GM12878 (cell line): Measurements from ENCODE around the gene MIGA2. TPM values are rescaled to one million over a fixed set of nuclear protein-coding genes. Genes with fewer than 3 reads are reported as not detected.

ENCODE experiments used
- ZBTB4 ChIP-seq: fragments of 450-650 bp; formaldehyde crosslinking; IDR thresholded peaks from 2 replicates; pipeline ENCODE4 v1.4.0; 2022; ENCODE audit warnings: mild to moderate bottlenecking, moderate library complexity
- polyA plus RNA-seq, 11 experiments: library from polyadenylated mRNA; depleted of rRNA in 4 of 11; unstranded in 6 of 11; stranded (reverse) in 5 of 11; fragments of >200 nt; fragmentation: Nextera tagmentation in 4 of 11; fragmentation: Illumina TruSeq in 1 of 11; extraction: Ambion mirVana in 4 of 11; extraction: Trizol in 1 of 11; gene quantifications; 1 replicate in 1 of 11; 2 replicates in 10 of 11; pipeline versions ENCODE4 v1.2.1 to v1.2.3, GENCODE V29; 2011 to 2016; ENCODE audit warnings: inconsistent platforms in 2 of 11, missing spikeins in 2 of 11, low read depth in 1 of 11
- total RNA-seq, 4 experiments: library from RNA; depleted of rRNA in 3 of 4; stranded (reverse); fragments of >200 nt in 3 of 4; fragmentation: Illumina TruSeq in 1 of 4; extraction: Trizol in 1 of 4; gene quantifications; 2 replicates each; pipeline versions ENCODE4 v1.2.1 to v1.2.3, GENCODE V29; 2013 to 2021

MIGA2 gene
- total and polyA plus RNA-seq, 10 of the 15 experiments (the other 5 are each of a cell fraction or from before 2014, with no cell fraction given) = 0.14 to 31.0 (median 12.7) TPM

DNA sequence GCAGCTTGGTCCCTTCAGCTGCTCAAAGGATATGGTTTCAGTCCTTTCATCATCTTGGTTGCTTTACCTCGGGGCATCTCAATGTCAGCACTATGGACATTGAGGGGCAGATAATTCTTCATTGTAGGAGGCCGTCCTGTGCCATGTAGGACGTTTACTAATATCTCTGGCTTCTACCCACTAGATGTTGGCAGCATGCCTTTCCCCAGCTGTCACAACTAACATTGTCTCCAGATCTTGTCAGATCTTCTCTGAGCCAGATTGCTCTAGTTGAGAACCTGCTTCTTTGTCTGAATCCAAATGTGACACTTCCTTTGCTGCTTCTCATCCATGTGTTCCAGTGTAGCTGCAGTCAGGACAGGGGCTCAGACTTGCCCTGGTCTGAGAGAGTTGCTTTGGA is 85.1 kb downstream of the MIGA2 start (continued):
- no peak for TF ChIP-seq ZBTB4

Other genes starting within 250 kb of the MIGA2 start
Only the 7 nearest of the 13 such genes appear.
- gene PHYHD1, start 115.6 kb upstream of the MIGA2 start, total RNA-seq (2014; rRNA removed) = 0.17 TPM in 1 of 2 replicates, not detected in the other
- not detected in 2 replicates for gene PHYHD1, start 115.6 kb upstream of the MIGA2 start, total RNA-seq (2014; rRNA removed; fragmentation: Illumina TruSeq; extraction: Trizol)
- not detected in 2 replicates for gene PHYHD1, start 115.6 kb upstream of the MIGA2 start, total RNA-seq (2021)
- gene PHYHD1, start 115.6 kb upstream of the MIGA2 start, polyA plus RNA-seq (2011; rRNA removed) = not detected in 2 replicates
- gene PHYHD1, start 115.6 kb upstream of the MIGA2 start, polyA plus RNA-seq (2014; fragmentation: Illumina TruSeq; extraction: Trizol) = not detected in 2 replicates
- gene PHYHD1, start 115.6 kb upstream of the MIGA2 start, polyA plus RNA-seq (2014; fragmentation: Nextera tagmentation; extraction: Ambion mirVana) = under 1 TPM in 1 of 2 experiments, not detected in 1; 0.09 TPM
- not detected in 2 replicates for gene PHYHD1, start 115.6 kb upstream of the MIGA2 start, polyA plus RNA-seq (2014; rRNA removed)
- not detected for gene PHYHD1, start 115.6 kb upstream of the MIGA2 start, polyA plus RNA-seq (2016; fragmentation: Nextera tagmentation; extraction: Ambion mirVana)
- gene DOLK, start 89.0 kb upstream of the MIGA2 start, total RNA-seq (2014; rRNA removed) = 15.7 and 16.9 TPM in 2 replicates
- gene DOLK, start 89.0 kb upstream of the MIGA2 start, total RNA-seq (2014; rRNA removed; fragmentation: Illumina TruSeq; extraction: Trizol) = 6.8 and 7.1 TPM in 2 replicates
- 9.3 and 10.9 TPM in 2 replicates for gene DOLK, start 89.0 kb upstream of the MIGA2 start, total RNA-seq (2021)
- 3.5 and 6.4 TPM in 2 replicates for gene DOLK, start 89.0 kb upstream of the MIGA2 start, polyA plus RNA-seq (2011; rRNA removed)
- gene DOLK, start 89.0 kb upstream of the MIGA2 start, polyA plus RNA-seq (2014; fragmentation: Illumina TruSeq; extraction: Trizol) = 8.4 and 9.0 TPM in 2 replicates
- 1 to 10 TPM; 1.9 to 3.2 TPM for gene DOLK, start 89.0 kb upstream of the MIGA2 start, polyA plus RNA-seq (2014; fragmentation: Nextera tagmentation; extraction: Ambion mirVana)
- 9.3 and 10.4 TPM in 2 replicates for gene DOLK, start 89.0 kb upstream of the MIGA2 start, polyA plus RNA-seq (2014; rRNA removed)
- 10 to 100 TPM; 17.8 to 18.2 TPM for gene DOLK, start 89.0 kb upstream of the MIGA2 start, polyA plus RNA-seq (2016; fragmentation: Nextera tagmentation; extraction: Ambion mirVana)
- 43.9 and 48.1 TPM in 2 replicates for gene NUP188, start 88.9 kb upstream of the MIGA2 start, total RNA-seq (2014; rRNA removed)
- gene NUP188, start 88.9 kb upstream of the MIGA2 start, total RNA-seq (2014; rRNA removed; fragmentation: Illumina TruSeq; extraction: Trizol) = 32.4 and 34.0 TPM in 2 replicates
- 61.3 and 71.5 TPM in 2 replicates for gene NUP188, start 88.9 kb upstream of the MIGA2 start, total RNA-seq (2021)
- gene NUP188, start 88.9 kb upstream of the MIGA2 start, polyA plus RNA-seq (2011; rRNA removed) = 32.1 and 52.3 TPM in 2 replicates
- 41.0 and 47.3 TPM in 2 replicates for gene NUP188, start 88.9 kb upstream of the MIGA2 start, polyA plus RNA-seq (2014; fragmentation: Illumina TruSeq; extraction: Trizol)
- gene NUP188, start 88.9 kb upstream of the MIGA2 start, polyA plus RNA-seq (2014; fragmentation: Nextera tagmentation; extraction: Ambion mirVana) = 1 to 10 TPM; 1.4 to 3.5 TPM
- gene NUP188, start 88.9 kb upstream of the MIGA2 start, polyA plus RNA-seq (2014; rRNA removed) = 49.6 and 51.2 TPM in 2 replicates
- gene NUP188, start 88.9 kb upstream of the MIGA2 start, polyA plus RNA-seq (2016; fragmentation: Nextera tagmentation; extraction: Ambion mirVana) = 10 to 100 TPM; 72.9 to 73.7 TPM
- 38.4 and 40.2 TPM in 2 replicates for gene SH3GLB2, start 8.3 kb upstream of the MIGA2 start, total RNA-seq (2014; rRNA removed)
- gene SH3GLB2, start 8.3 kb upstream of the MIGA2 start, total RNA-seq (2014; rRNA removed; fragmentation: Illumina TruSeq; extraction: Trizol) = 19.0 and 20.3 TPM in 2 replicates
- 57.8 and 59.9 TPM in 2 replicates for gene SH3GLB2, start 8.3 kb upstream of the MIGA2 start, total RNA-seq (2021)
- 17.4 and 34.8 TPM in 2 replicates for gene SH3GLB2, start 8.3 kb upstream of the MIGA2 start, polyA plus RNA-seq (2011; rRNA removed)
- gene SH3GLB2, start 8.3 kb upstream of the MIGA2 start, polyA plus RNA-seq (2014; fragmentation: Illumina TruSeq; extraction: Trizol) = 7.0 and 31.5 TPM in 2 replicates
- 1 to 10 TPM in 1 of 2 experiments, under 1 TPM in 1; 0.21 to 1.2 TPM for gene SH3GLB2, start 8.3 kb upstream of the MIGA2 start, polyA plus RNA-seq (2014; fragmentation: Nextera tagmentation; extraction: Ambion mirVana)
- 58.7 and 61.3 TPM in 2 replicates for gene SH3GLB2, start 8.3 kb upstream of the MIGA2 start, polyA plus RNA-seq (2014; rRNA removed)
- 10 to 100 TPM in 1 of 2 experiments, 1 to 10 TPM in 1; 5.5 to 30.1 TPM for gene SH3GLB2, start 8.3 kb upstream of the MIGA2 start, polyA plus RNA-seq (2016; fragmentation: Nextera tagmentation; extraction: Ambion mirVana)
- gene DOLPP1, start 44.5 kb downstream of the MIGA2 start, total RNA-seq (2014; rRNA removed) = 12.6 and 13.0 TPM in 2 replicates
- gene DOLPP1, start 44.5 kb downstream of the MIGA2 start, total RNA-seq (2014; rRNA removed; fragmentation: Illumina TruSeq; extraction: Trizol) = 8.6 and 10.0 TPM in 2 replicates
- 15.2 TPM in 2 replicates for gene DOLPP1, start 44.5 kb downstream of the MIGA2 start, total RNA-seq (2021)
- 8.0 and 13.2 TPM in 2 replicates for gene DOLPP1, start 44.5 kb downstream of the MIGA2 start, polyA plus RNA-seq (2011; rRNA removed)
- gene DOLPP1, start 44.5 kb downstream of the MIGA2 start, polyA plus RNA-seq (2014; fragmentation: Illumina TruSeq; extraction: Trizol) = 6.6 and 13.6 TPM in 2 replicates
- gene DOLPP1, start 44.5 kb downstream of the MIGA2 start, polyA plus RNA-seq (2014; fragmentation: Nextera tagmentation; extraction: Ambion mirVana) = 1 to 10 TPM in 1 of 2 experiments, under 1 TPM in 1; 0.76 to 3.5 TPM
- gene DOLPP1, start 44.5 kb downstream of the MIGA2 start, polyA plus RNA-seq (2014; rRNA removed) = 17.4 and 19.9 TPM in 2 replicates
- 10 to 100 TPM; 18.9 to 19.2 TPM for gene DOLPP1, start 44.5 kb downstream of the MIGA2 start, polyA plus RNA-seq (2016; fragmentation: Nextera tagmentation; extraction: Ambion mirVana)
- 2.0 TPM in 2 replicates for gene CRAT, start 74.2 kb downstream of the MIGA2 start, total RNA-seq (2014; rRNA removed)
- 0.60 and 0.89 TPM in 2 replicates for gene CRAT, start 74.2 kb downstream of the MIGA2 start, total RNA-seq (2014; rRNA removed; fragmentation: Illumina TruSeq; extraction: Trizol)
- 2.9 and 3.4 TPM in 2 replicates for gene CRAT, start 74.2 kb downstream of the MIGA2 start, total RNA-seq (2021)
- 0.32 and 0.61 TPM in 2 replicates for gene CRAT, start 74.2 kb downstream of the MIGA2 start, polyA plus RNA-seq (2011; rRNA removed)
- gene CRAT, start 74.2 kb downstream of the MIGA2 start, polyA plus RNA-seq (2014; fragmentation: Illumina TruSeq; extraction: Trizol) = 0.79 and 1.5 TPM in 2 replicates
- gene CRAT, start 74.2 kb downstream of the MIGA2 start, polyA plus RNA-seq (2014; fragmentation: Nextera tagmentation; extraction: Ambion mirVana) = under 1 TPM; 0.10 to 0.47 TPM
- gene CRAT, start 74.2 kb downstream of the MIGA2 start, polyA plus RNA-seq (2014; rRNA removed) = 2.0 and 2.7 TPM in 2 replicates
- gene CRAT, start 74.2 kb downstream of the MIGA2 start, polyA plus RNA-seq (2016; fragmentation: Nextera tagmentation; extraction: Ambion mirVana) = 1 to 10 TPM; 3.2 to 3.4 TPM
- gene PTPA, start 74.8 kb downstream of the MIGA2 start, total RNA-seq (2014; rRNA removed) = 86.2 and 91.7 TPM in 2 replicates
- 42.9 and 45.6 TPM in 2 replicates for gene PTPA, start 74.8 kb downstream of the MIGA2 start, total RNA-seq (2014; rRNA removed; fragmentation: Illumina TruSeq; extraction: Trizol)
- 91.3 and 100 TPM in 2 replicates for gene PTPA, start 74.8 kb downstream of the MIGA2 start, total RNA-seq (2021)
- gene PTPA, start 74.8 kb downstream of the MIGA2 start, polyA plus RNA-seq (2011; rRNA removed) = 90.9 and 111 TPM in 2 replicates
- gene PTPA, start 74.8 kb downstream of the MIGA2 start, polyA plus RNA-seq (2014; fragmentation: Illumina TruSeq; extraction: Trizol) = 56.2 and 61.6 TPM in 2 replicates
- gene PTPA, start 74.8 kb downstream of the MIGA2 start, polyA plus RNA-seq (2014; fragmentation: Nextera tagmentation; extraction: Ambion mirVana) = 1 to 10 TPM; 1.6 to 3.2 TPM
- gene PTPA, start 74.8 kb downstream of the MIGA2 start, polyA plus RNA-seq (2014; rRNA removed) = 69.6 and 81.5 TPM in 2 replicates
- gene PTPA, start 74.8 kb downstream of the MIGA2 start, polyA plus RNA-seq (2016; fragmentation: Nextera tagmentation; extraction: Ambion mirVana) = 10 to 100 TPM; 48.3 to 54.0 TPM